SW 1271 (cell line): ENCODE data around the gene SLC4A4.

ENCODE experiments used
- DNase-seq, 2 experiments: peaks; one replicate each; lab custom pipeline; 2025; lab: John Stamatoyannopoulos, UW

The SLC4A4 gene

GRCh38 chr4:71473541-71474240 lies 134.9 kb downstream of the SLC4A4 start:
- no peak for DNase-seq

DNA sequence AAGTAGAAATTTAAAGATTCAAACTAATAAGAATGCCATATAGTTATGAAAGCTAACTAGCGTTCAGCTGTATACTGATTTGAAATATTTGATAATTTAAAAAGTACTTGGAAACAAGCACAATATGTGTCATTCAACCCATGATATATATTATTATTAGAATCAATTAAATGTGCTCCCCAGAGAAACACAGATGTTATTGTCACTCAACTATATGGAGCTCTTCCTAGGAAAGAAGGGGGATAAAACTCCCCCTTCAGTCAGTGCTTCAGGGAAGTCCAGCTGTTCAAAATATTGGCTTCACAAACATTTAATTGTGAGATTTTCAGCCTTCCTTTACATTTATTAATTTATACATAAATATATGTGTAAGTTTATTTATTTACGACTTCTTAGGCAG lies 135.9 kb downstream of the SLC4A4 start:
- DNase-seq = no peak

DNA sequence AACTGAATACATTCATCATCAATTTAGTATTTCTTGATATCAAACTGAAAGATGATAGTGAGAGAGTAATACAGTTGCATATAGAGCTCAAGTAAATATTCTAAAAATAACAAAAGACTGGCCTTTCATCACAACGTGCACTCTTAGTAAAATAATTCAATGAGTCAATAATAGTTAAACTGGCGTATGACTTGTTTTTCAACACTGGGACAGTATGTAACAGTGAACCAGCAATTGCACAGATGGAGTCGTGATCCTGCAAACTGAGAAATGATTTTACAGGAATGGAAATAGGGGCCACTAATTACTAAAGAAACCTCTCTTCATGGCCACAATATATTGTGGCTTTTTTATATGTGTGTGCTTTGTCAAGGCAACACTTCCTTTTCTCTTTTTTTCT lies 137.4 kb downstream of the SLC4A4 start:
- DNase-seq = no peak

DNA sequence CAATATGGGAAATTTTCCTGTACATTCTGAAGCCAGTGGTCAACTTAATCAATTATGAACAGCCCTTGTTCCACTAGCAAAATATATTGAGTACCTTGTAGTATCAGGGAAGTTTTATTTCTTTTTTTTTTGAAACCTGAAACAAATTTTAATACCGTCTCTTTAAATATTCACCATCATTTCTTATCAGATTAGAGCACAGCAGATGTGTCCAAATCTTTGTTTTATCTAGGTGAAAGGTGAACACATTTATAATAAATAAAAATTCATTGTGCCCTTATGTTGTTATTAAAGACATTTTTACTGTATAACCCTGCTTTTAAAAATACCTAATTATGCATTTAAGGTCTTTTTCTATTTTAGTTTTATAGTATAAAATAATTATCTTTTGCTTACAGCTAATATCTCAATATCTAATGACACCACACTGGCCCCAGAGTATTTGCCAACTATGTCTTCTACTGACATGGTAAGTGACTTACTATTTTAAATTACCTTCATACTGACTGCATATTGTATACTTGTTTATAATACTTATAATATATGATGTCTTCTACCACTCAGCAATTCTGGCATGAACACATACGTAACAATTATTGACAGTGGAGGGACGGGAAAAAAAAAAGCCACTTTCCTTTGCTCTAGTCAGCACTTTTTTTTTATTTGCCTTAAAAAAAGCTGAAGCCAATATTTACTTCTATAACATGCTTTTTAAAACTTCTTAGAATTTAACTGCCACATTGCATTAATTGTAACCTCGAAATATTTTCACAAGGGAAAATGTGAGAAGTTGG lies 147.9 kb downstream of the SLC4A4 start:
- no peak for DNase-seq

DNA sequence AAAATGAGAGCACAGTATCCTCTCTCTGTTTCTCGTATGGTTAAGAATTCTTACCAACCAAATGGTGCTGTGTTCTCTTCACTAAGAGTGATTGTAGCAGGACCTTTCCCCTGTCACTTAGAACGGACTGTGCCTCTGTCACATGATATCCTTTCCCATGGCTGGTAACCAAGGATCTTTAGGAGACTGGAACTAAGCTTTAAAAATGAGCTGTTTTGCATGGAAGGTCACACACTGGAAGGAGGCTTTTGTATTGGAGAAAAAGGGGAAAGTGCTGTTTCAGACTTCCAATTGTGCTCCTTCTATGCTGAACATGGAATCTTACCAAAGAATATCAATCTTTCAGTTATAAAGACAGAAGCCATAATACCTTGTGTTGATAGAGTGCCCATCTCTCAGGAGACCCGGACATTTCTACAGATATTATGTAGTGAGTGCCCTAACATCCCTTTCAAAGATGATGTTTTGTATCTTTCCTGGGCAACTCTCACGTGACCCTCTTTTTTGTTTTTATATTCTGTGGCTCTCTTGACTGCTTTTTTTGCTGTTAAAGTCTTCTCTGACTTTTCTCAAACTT lies 148.6 kb downstream of the SLC4A4 start:
- no peak for DNase-seq

DNA sequence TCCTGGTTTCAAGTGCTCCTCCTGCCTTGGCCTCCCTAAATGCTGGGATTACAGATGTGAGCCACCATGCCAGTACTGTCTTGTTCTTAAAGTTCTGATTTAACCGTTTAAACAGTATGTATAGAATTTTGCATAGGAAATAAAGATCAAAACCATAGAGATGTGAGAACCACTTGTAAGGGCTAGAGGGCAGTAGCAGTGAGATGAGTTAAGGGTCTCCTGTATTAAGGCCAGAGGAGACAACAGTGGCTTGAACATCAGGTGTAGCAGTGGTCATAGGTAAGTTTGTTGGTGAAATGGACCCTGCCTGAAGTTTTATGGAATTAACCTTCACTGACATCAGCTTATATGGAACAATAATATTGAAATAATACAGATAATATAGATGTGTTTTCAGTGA lies 155.7 kb downstream of the SLC4A4 start:
- no peak for DNase-seq

GRCh38 chr4:71495454-71495853 lies 156.6 kb downstream of the SLC4A4 start:
- DNase-seq = no peak

DNA sequence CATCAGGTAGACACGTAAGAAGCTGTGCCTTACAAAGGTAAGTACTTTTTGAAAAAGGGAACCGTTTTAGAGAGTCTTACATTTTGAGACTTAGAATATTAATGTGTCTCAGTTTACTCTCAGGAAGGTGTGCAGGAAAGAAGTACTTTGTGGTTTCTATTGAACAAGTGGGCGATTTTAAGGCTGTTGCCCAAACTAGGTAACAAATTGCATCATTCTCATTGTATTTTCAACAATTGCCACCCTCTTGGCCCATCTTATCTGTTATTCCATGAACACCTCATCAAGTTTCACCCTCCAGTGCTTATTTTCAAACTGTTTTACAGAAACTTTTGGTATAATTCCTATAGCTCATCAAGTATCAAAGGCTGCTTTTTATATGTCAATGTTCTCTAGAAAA lies 158.3 kb downstream of the SLC4A4 start:
- DNase-seq = no peak

DNA sequence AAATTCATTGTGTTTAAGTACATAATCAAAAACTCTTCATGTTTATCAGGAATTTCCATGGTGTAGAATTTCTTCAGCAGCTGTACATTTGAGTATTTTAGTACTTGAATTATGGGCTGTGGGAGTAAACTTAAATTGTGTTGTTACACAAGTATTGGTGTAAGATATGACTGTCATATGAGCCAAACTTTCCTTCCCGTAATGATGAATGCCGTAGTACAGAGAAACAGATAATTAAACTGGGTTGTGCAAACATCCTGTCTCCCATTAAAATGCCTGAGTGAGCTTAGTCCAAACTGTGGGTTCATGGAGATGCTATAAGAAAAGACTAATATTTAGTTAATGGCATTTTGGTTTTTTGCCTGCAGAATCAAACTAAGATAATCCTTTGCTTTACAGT lies 159.2 kb downstream of the SLC4A4 start:
- no peak for DNase-seq

DNA sequence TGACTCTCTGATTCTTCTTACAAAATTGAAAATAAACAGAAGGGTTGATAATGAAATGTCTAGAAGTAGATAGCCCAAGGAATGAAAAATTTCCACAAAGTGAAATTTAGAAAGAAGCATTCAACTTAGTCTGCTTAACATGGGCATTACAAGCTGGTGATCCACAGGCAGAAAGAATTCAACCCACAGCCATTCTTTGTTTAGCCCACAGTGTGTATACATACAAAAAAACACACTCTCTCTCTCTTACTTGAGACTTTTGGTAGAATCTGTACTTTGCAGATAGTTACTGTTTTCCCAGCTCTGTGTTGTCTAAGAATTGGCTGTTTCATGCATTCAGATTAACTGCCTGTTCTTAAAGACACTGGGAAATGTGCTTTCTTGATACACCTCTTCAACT lies 159.8 kb downstream of the SLC4A4 start:
- DNase-seq = no peak

GRCh38 chr4:71501992-71502391 lies 163.2 kb downstream of the SLC4A4 start:
- DNase-seq = no peak

GRCh38 chr4:71518283-71518989 lies 179.6 kb downstream of the SLC4A4 start:
- DNase-seq = no peak

DNA sequence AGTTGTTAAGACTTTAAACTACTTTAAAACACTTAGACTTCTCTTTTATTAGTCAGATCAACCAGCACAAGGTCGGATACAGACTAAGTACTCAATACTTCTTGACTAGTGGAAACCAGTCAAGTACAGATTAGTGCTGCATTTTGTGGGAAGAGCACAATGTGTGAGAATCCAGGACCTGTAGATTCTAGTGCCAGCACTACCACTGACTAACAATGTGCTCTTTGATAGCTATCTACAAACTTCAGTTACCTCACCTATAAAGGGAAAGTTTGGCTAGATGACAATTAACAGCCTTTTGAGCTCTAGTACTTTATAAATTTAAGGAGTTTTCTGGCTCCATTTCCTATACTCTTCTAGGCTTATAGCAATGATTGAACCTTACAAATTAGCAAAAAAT lies 181.5 kb downstream of the SLC4A4 start:
- DNase-seq = no peak

- no peak for DNase-seq
Measured at GRCh38 chr4:71520850-71521249, 182.0 kb downstream of the SLC4A4 start.

DNA sequence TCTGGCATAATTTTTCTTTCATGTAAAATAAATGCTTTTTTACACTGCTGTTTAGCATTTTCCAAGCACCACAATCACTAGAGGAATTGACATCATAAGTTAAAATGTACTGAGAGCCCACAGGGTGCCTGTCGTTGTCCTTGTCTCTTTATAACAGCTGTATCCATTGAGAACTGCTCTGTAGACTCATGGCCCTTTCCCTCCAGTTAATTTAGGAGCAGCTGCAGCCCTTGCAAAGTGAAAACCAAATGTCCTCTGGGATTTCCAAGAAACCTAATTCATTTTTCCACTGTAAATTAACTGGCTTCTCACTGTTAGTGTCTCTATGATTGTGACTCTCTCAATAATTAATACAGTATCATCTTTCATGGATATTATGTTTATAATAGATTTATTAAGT lies 185.9 kb downstream of the SLC4A4 start:
- no peak for DNase-seq

GRCh38 chr4:71526637-71527406 lies 188.0 kb downstream of the SLC4A4 start:
- no peak for DNase-seq

GRCh38 chr4:71532407-71532806 lies 193.6 kb downstream of the SLC4A4 start:
- no peak for DNase-seq

GRCh38 chr4:71533121-71533520 lies 194.3 kb downstream of the SLC4A4 start:
- no peak for DNase-seq

DNA sequence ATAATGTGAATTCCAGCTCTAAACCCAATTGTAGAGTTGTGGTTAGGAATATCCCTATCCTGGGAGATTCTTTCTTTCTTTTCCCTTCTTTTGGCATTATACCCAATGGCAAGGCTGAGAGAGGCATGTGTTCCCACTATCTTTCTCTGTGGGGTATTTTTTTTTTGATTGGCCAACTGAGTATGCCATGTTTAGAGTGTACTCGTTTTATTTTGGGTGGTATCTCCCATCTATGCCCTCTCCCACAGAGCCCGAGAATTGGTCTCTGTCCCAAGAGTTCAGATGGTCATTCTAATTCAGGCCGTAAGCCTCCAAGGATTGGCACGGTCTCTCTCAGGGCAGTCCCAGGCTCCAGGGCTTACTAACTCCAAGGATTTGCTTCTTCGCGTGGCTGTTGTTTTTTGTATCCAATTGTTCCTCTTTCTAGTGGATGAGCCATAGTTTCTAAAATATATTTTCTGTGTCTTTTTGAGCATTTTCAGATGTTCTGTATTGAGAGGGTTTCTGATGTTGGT lies 198.8 kb downstream of the SLC4A4 start:
- DNase-seq = no peak

- no peak for DNase-seq
Measured at GRCh38 chr4:71538528-71538927, 199.7 kb downstream of the SLC4A4 start.

DNA sequence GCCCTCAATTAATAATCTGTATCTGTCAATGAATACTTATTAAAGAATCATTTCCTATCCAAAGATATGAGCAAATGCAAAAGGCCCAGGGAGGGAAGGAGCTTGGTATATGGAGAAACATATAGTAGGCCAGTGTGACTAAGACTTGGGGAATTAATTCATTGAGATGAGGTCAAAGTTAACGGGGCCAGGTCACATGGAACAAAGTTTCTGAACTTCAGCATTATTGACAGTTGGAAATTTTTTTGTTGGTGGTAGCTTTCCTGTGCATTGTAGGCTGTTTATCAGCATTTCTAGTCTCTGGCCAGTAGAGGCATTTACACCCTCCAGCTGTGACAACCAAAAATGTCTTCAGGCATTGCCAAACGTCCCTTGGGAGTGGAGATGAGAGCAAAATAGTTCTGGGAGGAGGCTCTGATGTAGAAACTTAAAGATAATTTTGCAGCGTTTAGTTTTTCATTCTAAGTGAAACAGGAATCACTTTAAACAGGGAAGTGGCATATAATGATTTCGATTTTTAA lies 202.0 kb downstream of the SLC4A4 start:
- no peak for DNase-seq
